Glutamatergic neuron (in vitro differentiated cells): ENCODE data around the gene DCXR. TPM values are rescaled to one million over a fixed set of nuclear protein-coding genes. Genes with fewer than 3 reads are reported as not detected.

Experiments
- DNase-seq: peaks from one replicate; pipeline ENCODE4 v3.0.0; 2022
- H3K27ac Mint-ChIP-seq: one replicate; pipeline ENCODE4 v1.8.0; 2020; ENCODE audit warnings: mild to moderate bottlenecking, mixed read lengths, inconsistent platforms; ENCODE audit not compliant: unreplicated experiment
- H3K27me3 Mint-ChIP-seq: one replicate; pipeline ENCODE4 v1.8.0; 2020; ENCODE audit warnings: mild to moderate bottlenecking, moderate library complexity, mixed read lengths, inconsistent platforms; ENCODE audit not compliant: unreplicated experiment
- H3K36me3 Mint-ChIP-seq: one replicate; pipeline ENCODE4 v1.8.0; 2020; ENCODE audit warnings: mild to moderate bottlenecking, mixed read lengths, inconsistent platforms; ENCODE audit not compliant: unreplicated experiment
- H3K4me1 Mint-ChIP-seq: one replicate; pipeline ENCODE4 v1.8.0; 2020; ENCODE audit warnings: mild to moderate bottlenecking, low read depth, mixed read lengths, inconsistent platforms; ENCODE audit not compliant: unreplicated experiment
- H3K4me3 Mint-ChIP-seq: one replicate; pipeline ENCODE4 v1.8.0; 2020; ENCODE audit warnings: mild to moderate bottlenecking, mixed read lengths, inconsistent platforms; ENCODE audit not compliant: unreplicated experiment
- H3K9me3 Mint-ChIP-seq: one replicate; pipeline ENCODE4 v1.8.0; 2020; ENCODE audit warnings: mild to moderate bottlenecking, moderate library complexity, mixed read lengths, inconsistent platforms; ENCODE audit not compliant: unreplicated experiment
- total RNA-seq: library from RNA; stranded (reverse); fragmentation: NEBNext Ultra II Directional; extraction: Animal tissue kit (Norgen Biotek cat#: 25700); gene quantifications from one replicate; pipeline ENCODE4 v1.2.1, GENCODE V29; 2021; ENCODE audit not compliant: unreplicated experiment
- TF ChIP-seq, protein P1 (sequence below): fragments of 200-600 bp; sonication (generic); IDR thresholded peaks from one replicate; pipeline ENCODE4 v1.5.0; 2021; ENCODE audit not compliant: partially characterized antibody, unreplicated experiment

The DCXR gene
- total RNA-seq, 1 donor from 2014 or later: 89.5 TPM

DNA sequence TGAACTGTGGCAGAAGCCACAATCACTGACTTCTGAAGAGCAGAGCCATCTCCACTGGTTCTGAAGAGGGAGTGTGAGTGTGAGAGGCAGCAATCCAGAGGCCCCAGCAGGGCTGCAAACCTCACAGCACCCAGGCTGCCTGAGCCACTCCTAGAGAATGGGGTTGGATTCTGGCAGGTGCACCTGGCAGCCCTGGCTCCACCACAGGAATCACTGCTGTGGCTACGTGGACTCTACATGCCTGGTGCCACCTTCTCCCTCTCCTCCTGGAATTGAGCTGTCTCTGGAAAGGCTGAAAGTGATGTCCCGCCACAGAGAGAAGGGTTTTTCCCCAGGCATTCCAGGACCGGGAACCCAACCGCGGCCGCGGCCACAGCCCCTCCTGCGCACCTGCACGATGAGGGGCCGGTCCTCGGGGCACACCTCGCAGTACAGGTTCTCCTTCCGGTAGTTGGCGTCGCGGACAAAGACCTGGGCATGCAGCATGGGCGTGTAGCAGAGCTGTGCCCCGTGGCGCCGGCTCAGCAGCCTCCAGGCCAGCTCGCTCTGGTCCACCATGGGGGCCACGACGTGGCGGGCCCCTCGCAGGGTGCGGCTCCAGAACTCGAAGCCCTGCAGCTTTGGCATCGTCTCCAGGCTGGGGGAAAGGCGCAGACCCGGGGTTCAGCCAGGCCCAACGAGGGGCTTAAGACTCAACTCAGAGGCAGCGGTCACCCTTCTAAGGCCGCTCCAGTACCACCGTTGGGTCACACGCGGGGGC, 27.1 kb upstream of the DCXR start:
- Mint-ChIP-seq H3K36me3 (no peaks in the 10 kb centered on the region), H3K9me3 (peaks cover 3% of the 10 kb centered on the region), H3K27me3 (peaks cover 10% of the 10 kb centered on the region), H3K4me1 (no peaks in the 10 kb centered on the region), H3K27ac (no peak overlapping the region), H3K4me3 (peak overlapping the region; percentile 70)
- DNase-seq: no peak
- TF ChIP-seq, protein P1, sequence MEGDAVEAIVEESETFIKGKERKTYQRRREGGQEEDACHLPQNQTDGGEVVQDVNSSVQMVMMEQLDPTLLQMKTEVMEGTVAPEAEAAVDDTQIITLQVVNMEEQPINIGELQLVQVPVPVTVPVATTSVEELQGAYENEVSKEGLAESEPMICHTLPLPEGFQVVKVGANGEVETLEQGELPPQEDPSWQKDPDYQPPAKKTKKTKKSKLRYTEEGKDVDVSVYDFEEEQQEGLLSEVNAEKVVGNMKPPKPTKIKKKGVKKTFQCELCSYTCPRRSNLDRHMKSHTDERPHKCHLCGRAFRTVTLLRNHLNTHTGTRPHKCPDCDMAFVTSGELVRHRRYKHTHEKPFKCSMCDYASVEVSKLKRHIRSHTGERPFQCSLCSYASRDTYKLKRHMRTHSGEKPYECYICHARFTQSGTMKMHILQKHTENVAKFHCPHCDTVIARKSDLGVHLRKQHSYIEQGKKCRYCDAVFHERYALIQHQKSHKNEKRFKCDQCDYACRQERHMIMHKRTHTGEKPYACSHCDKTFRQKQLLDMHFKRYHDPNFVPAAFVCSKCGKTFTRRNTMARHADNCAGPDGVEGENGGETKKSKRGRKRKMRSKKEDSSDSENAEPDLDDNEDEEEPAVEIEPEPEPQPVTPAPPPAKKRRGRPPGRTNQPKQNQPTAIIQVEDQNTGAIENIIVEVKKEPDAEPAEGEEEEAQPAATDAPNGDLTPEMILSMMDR: no peak

DNA sequence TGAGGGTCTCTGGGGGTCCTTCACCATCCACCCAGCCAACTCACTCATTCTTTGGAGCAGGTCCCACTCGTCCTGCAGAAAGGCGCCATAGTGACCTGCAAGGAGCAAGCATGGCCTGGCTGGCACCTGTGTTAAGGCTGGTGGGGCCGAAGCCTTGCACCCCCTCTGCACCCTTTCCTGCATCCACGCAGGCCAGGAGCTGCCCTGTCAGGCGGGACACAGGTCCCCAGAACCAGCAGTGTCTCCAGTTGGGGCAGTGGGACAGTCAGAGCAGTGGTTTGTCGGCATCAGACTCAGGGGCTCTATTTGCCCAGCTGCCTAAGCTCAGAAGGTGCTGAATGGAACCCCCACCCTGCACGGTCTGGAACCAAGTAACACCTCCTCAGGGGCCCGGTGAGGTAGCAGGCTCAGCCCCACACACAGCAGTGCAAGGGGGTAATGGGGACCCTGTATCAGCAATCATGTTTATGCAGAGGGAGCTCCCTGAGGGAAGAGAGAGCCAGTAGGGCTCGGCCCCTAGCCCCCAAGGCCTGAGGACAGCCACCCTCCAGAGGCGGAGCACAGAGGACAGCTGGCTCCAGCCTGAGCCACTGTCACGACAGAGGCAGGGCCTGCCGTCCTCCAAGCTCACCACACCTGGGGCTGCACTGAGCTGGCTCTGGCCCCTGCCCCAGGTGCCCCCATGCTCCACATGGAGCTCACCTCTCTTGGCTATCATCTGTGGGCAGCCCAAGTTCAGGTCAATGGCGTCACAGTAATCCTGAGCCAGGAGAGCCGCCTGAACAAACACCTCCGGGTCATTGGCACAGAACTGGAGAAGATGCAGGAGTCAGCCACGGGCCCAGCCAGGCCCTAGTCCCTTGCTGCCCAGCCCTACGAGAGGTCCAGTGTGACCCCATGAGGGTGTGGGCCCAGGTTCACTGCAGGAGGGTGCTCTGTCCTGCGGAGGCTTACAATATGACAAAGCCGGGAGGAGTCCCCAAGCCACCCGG, 26.2 kb upstream of the DCXR start:
- Mint-ChIP-seq H3K4me1 (no peaks in the 10 kb centered on the region), H3K27me3 (peaks cover 10% of the 10 kb centered on the region), H3K36me3 (no peaks in the 10 kb centered on the region), H3K4me3 (peak overlapping the region; percentile 70), H3K9me3 (peaks cover 3% of the 10 kb centered on the region), H3K27ac (no peak overlapping the region)
- TF ChIP-seq, protein P1: no peak
- no peak for DNase-seq

DNA sequence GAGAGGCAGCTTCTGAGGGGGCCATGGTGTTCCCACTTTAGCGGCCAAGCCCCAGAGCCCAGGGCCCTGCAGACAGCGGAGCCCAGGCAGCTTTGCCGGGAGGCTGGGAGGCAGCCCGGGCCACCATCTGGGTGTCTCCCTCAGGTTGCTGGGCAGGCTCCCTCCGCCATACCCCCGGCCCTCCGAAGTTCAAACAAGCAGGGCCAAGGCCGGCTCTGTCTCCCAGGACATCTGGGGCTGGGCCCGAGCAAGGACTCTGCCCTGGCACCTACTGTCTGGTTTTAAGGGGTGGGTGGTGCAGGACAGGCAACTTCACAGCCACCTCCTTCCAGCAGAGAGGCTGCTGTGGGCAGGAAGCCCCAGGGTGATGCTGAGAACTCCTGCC, 25.5 kb upstream of the DCXR start:
- Mint-ChIP-seq H3K27me3 (peaks cover 10% of the 10 kb centered on the region), H3K4me1 (no peaks in the 10 kb centered on the region), H3K27ac (no peak overlapping the region)

DNA sequence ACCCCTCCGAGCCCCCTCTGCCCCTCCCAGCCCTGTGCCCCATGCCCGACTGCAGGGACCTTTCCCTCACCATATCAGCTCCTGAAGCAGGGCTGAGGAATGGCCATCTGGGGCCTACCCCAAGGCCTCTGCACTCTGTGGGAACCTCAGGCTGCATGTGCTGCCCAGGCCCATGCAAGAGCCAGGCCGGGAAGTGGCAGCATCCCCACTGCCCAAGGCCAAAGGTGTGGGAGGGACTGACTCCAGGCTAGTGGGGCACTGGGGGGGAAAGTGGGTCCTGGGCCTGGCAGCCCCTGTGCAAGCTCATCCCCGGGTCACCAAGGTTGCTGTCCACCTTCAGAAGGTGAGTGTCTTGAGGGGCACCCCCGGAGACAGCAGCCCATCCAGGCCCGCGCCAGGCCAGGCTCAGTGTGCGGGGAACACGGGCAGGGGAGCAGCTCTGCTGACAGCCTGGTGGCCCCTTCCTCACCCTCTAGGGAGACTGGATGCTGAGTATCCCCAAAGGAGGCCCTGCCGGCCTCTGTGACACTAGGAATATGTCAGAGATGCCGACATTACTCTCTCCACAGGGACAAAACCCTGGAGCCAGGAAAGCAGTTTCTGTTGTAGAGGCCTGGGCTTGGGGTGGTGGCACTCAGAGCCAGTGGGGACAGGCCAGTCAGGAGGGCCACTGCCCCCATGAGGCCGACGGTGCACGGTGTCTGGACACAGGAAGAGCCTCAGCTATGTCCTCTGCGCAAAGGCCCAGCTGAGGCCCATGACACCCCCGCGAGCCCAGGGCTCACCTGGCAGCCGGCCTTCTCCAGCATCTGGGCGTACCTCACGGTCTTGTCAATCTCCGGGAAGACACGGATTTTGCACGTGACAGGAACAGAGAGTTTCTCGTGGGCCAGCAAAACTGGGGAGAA, 24.8 kb upstream of the DCXR start:
- Mint-ChIP-seq H3K36me3 (no peaks in the 10 kb centered on the region), H3K9me3 (peaks cover 3% of the 10 kb centered on the region), H3K4me1 (no peaks in the 10 kb centered on the region), H3K27me3 (peaks cover 9% of the 10 kb centered on the region), H3K4me3 (no peak overlapping the region), H3K27ac (no peak overlapping the region)
- DNase-seq: no peak
- TF ChIP-seq, protein P1: no peak

More for the DNA sequence above, 25.5 kb upstream of the DCXR start:
- no peaks in the 10 kb centered on the region for H3K36me3 Mint-ChIP-seq
- TF ChIP-seq, protein P1: no peak
- no peak for DNase-seq
- no peak overlapping the region for H3K4me3 Mint-ChIP-seq
- H3K9me3 Mint-ChIP-seq: peaks cover 3% of the 10 kb centered on the region
